ENCODE data around the gene CALCB.

GRCh38 chr11:15073361-15074205 lies at the start of gene CALCB:
- TF ChIP-seq CTCF (conservative IDR thresholded peaks at IDR 0.05; ENCODE audit: low read depth, low read length) (no peak), EZH2 (IDR thresholded peaks at IDR 0.05; ENCODE audit: borderline replicate concordance, low read depth, low read length, poor library complexity, severe bottlenecking) (no peak)
